Measurements from ENCODE around the gene FOXJ1.

DNA sequence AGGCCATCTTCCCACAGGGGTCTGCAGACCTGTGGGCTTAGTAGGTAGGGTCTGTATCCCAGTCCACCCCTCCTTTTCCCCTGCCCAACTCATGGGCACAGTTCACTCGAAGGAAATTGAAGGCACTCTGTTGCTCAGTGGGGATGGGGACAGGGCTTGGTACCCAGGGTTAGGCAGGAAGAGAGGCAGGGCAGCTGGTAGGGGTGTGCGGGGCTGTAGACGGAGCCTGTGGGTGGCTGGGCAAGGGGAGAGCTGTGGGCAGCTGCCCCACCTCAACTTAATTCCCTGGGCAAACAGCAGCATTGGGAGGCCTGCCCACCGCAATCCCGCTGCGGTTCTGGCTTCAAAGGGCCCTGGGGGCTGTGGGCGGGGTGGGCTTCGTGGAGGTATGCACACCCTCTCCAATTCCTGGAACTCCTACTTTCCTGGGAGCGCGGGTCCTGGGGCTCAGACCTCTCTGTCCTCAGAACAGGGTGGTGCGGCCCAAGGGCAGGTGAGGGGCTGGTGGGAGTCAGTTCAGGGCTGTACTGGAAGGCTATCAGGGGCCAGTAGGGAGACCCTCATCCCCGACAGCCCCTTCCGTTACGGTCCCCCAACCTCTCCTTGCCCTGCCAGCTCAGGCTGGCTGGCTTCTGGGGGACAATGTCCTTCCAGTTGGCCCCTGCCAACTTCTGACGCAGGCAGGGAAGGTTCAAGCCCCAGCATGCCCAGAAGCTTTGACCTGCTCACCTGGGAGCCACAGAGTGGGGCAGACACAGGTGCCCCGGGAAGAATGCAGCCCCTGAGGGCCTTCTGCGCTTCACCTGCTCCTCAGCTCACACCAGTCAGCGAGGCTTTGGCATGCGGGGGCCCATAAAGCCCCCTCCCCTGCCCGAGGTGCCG lies 9.1 kb downstream of the FOXJ1 start:
- no peak for TF ChIP-seq POLR2A (IDR thresholded peaks at IDR 0.05)
- TF ChIP-seq, protein P1, sequence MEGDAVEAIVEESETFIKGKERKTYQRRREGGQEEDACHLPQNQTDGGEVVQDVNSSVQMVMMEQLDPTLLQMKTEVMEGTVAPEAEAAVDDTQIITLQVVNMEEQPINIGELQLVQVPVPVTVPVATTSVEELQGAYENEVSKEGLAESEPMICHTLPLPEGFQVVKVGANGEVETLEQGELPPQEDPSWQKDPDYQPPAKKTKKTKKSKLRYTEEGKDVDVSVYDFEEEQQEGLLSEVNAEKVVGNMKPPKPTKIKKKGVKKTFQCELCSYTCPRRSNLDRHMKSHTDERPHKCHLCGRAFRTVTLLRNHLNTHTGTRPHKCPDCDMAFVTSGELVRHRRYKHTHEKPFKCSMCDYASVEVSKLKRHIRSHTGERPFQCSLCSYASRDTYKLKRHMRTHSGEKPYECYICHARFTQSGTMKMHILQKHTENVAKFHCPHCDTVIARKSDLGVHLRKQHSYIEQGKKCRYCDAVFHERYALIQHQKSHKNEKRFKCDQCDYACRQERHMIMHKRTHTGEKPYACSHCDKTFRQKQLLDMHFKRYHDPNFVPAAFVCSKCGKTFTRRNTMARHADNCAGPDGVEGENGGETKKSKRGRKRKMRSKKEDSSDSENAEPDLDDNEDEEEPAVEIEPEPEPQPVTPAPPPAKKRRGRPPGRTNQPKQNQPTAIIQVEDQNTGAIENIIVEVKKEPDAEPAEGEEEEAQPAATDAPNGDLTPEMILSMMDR (IDR thresholded peaks at IDR 0.05): no peak
